Measurements from ENCODE around the gene CCT3. TPM values are rescaled to one million over a fixed set of nuclear protein-coding genes. Genes with fewer than 3 reads are reported as not detected.
"Not testable (repeated sequence)": the region's sequence is repeated elsewhere in the genome, so short reads cannot be mapped to it uniquely, and the experiment has no call there.

The CCT3 gene
- total and polyA plus RNA-seq, 2 donors (not counting 1 experiment from before 2014, with no cell fraction given), result 251 to 397 TPM

DNA sequence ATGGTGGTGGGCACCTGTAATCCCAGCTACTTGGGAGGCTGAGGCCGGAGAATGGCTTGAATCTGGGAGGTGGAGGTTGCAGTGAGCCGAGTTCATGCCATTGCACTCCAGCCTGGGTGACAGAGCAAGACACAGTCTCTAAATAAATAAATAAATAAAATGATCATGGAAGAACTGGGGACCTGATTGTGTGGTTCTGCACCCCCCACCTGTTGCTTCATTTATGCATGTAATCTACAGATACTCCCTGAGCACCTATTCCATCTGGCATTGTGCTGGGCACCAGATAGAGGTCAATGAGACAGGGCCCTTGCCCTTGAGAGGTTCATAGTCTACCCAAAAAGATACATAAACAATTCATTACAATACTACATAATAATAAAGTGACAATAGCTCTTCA lies 19.9 kb upstream of the CCT3 start:
- Histone ChIP-seq H3K27ac (ENCODE audit: insufficient read depth, low read length) (no peak overlapping the region), H4K20me1 (ENCODE audit: control insufficient read depth, extremely low read depth, insufficient read depth, low read length) (no peaks in the 10 kb centered on the region), H3K9ac (ENCODE audit: insufficient read depth, low read length) (no peak overlapping the region), H2AFZ (ENCODE audit: low read length) (no peak overlapping the region), H3K36me3 (ENCODE audit: control insufficient read depth, insufficient read depth, low read length) (no peaks in the 10 kb centered on the region), H3K9me3 (ENCODE audit: control insufficient read depth, insufficient read depth, low read depth, low read length) (no peaks in the 10 kb centered on the region), H3K79me2 (ENCODE audit: control insufficient read depth, insufficient read depth, low read length) (no peaks in the 10 kb centered on the region), H3K4me1 (ENCODE audit: control insufficient read depth, extremely low read depth, insufficient read depth, low read length) (no peaks in the 10 kb centered on the region), H3K4me3 (replicated peaks in 1 of 4; ENCODE audit: control extremely low read depth in 1 of 4, insufficient read depth in 1 of 4, low read depth in 3 of 4, low read length in 4 of 4) (no peak overlapping the region), H3K4me2 (ENCODE audit: extremely low read depth, insufficient read depth, low read length) (no peak overlapping the region), H3K27me3 (ENCODE audit: control insufficient read depth, insufficient read depth, low read length) (peaks cover 23% of the 10 kb centered on the region)
- TF ChIP-seq EZH2 (IDR thresholded peaks at IDR 0.05; ENCODE audit: low read length, missing control alignments), result no peak
- TF ChIP-seq, protein P1, sequence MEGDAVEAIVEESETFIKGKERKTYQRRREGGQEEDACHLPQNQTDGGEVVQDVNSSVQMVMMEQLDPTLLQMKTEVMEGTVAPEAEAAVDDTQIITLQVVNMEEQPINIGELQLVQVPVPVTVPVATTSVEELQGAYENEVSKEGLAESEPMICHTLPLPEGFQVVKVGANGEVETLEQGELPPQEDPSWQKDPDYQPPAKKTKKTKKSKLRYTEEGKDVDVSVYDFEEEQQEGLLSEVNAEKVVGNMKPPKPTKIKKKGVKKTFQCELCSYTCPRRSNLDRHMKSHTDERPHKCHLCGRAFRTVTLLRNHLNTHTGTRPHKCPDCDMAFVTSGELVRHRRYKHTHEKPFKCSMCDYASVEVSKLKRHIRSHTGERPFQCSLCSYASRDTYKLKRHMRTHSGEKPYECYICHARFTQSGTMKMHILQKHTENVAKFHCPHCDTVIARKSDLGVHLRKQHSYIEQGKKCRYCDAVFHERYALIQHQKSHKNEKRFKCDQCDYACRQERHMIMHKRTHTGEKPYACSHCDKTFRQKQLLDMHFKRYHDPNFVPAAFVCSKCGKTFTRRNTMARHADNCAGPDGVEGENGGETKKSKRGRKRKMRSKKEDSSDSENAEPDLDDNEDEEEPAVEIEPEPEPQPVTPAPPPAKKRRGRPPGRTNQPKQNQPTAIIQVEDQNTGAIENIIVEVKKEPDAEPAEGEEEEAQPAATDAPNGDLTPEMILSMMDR (conservative IDR thresholded peaks at IDR 0.05 in 1 of 2, IDR thresholded peaks at IDR 0.05 in 1 of 2; ENCODE audit: low read depth in 1 of 2, low read length in 2 of 2), result no peak
- DNase-seq (ENCODE audit: low read depth in 2 of 2), result no peak

DNA sequence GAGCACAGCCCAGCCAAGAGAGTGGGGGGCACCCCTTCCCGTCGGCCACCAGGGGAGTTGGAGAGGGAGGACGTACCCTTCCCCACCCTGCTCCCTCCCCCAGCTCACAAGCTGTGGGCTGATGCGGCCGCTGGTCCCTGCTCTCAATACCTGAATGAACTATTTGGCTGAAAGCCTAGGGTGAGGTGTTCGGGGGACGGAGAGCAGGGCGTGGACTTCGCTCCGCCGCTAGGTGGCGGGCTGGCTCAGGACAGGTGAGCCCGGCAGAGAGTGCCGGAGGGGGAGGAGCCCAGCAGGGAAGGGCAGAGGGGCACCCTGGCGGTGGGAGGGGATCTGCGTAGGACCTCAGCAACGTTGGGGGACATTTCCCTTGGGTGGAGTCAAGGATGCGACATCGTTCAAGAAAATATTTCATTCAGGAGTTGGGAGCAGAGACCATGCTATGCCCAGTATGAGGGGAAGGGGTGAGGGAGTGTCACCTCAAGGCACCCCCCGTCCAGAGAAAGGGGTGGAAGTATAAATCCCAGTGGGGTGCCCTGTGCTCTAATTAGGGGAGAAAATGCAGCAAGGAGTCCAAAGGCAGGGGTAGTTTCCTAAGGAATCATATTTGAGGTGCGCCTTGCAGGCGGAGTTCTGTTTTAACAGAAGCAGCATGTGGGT lies 18.9 kb upstream of the CCT3 start:
- H3K4me3 ChIP-seq (replicated peaks in 1 of 4; ENCODE audit: control extremely low read depth in 1 of 4, insufficient read depth in 1 of 4, low read depth in 3 of 4, low read length in 4 of 4), result no peak overlapping the region
- TF ChIP-seq, protein P1 (conservative IDR thresholded peaks at IDR 0.05 in 1 of 2, IDR thresholded peaks at IDR 0.05 in 1 of 2; ENCODE audit: low read depth in 1 of 2, low read length in 2 of 2), result peak; percentile 57 to 82
- peak; percentile 34 for TF ChIP-seq EZH2 (IDR thresholded peaks at IDR 0.05; ENCODE audit: low read length, missing control alignments)

DNA sequence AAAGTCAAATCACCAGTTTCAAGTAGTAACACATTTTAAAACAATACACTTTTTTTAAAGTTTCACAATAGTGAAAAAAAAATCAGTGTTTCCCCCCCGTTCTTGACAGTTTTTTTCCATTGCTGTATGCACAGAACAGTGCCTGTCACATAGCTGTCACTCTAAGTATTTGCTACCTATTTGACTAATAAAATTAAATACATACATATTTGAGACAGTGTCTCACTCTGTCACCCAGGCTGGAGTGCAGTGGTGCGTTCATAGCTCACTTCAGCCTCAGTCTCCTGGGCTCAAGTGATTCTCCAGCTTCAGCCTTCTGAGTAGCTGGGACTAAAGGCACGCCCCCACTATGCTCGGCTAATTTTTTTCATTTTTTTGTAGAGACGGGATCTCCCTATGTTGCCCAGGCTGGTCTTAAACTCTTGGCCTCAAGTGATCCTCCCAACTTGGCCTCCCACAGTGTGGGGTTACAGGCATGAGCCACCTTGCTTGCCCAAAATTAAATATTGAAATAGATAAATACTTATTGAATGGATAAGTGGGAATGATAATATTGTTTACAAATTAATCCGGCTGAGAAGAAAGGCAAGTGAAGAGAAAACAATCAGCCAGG lies 18.3 kb upstream of the CCT3 start:
- Histone ChIP-seq H3K9ac (ENCODE audit: insufficient read depth, low read length) (no peak overlapping the region), H3K79me2 (ENCODE audit: control insufficient read depth, insufficient read depth, low read length) (no peaks in the 10 kb centered on the region), H3K9me3 (ENCODE audit: control insufficient read depth, insufficient read depth, low read depth, low read length) (no peaks in the 10 kb centered on the region), H2AFZ (ENCODE audit: low read length) (no peak overlapping the region), H3K4me1 (ENCODE audit: control insufficient read depth, extremely low read depth, insufficient read depth, low read length) (no peaks in the 10 kb centered on the region), H3K27ac (ENCODE audit: insufficient read depth, low read length) (no peak overlapping the region), H3K4me2 (ENCODE audit: extremely low read depth, insufficient read depth, low read length) (no peak overlapping the region), H3K36me3 (ENCODE audit: control insufficient read depth, insufficient read depth, low read length) (no peaks in the 10 kb centered on the region), H3K4me3 (replicated peaks in 1 of 4; ENCODE audit: control extremely low read depth in 1 of 4, insufficient read depth in 1 of 4, low read depth in 3 of 4, low read length in 4 of 4) (no peak overlapping the region), H4K20me1 (ENCODE audit: control insufficient read depth, extremely low read depth, insufficient read depth, low read length) (no peaks in the 10 kb centered on the region), H3K27me3 (ENCODE audit: control insufficient read depth, insufficient read depth, low read length) (peaks cover 28% of the 10 kb centered on the region)
- no peak for TF ChIP-seq EZH2 (IDR thresholded peaks at IDR 0.05; ENCODE audit: low read length, missing control alignments)
- TF ChIP-seq, protein P1 (conservative IDR thresholded peaks at IDR 0.05 in 1 of 2, IDR thresholded peaks at IDR 0.05 in 1 of 2; ENCODE audit: low read depth in 1 of 2, low read length in 2 of 2), result no peak
- no peak for DNase-seq (ENCODE audit: low read depth in 2 of 2)

More for the DNA sequence above, 18.9 kb upstream of the CCT3 start:
- Histone ChIP-seq H3K27me3 (ENCODE audit: control insufficient read depth, insufficient read depth, low read length) (peaks cover 27% of the 10 kb centered on the region), H4K20me1 (ENCODE audit: control insufficient read depth, extremely low read depth, insufficient read depth, low read length) (no peaks in the 10 kb centered on the region), H3K36me3 (ENCODE audit: control insufficient read depth, insufficient read depth, low read length) (no peaks in the 10 kb centered on the region), H3K9ac (ENCODE audit: insufficient read depth, low read length) (no peak overlapping the region), H3K4me2 (ENCODE audit: extremely low read depth, insufficient read depth, low read length) (no peak overlapping the region), H3K27ac (ENCODE audit: insufficient read depth, low read length) (no peak overlapping the region), H3K9me3 (ENCODE audit: control insufficient read depth, insufficient read depth, low read depth, low read length) (no peaks in the 10 kb centered on the region), H3K4me1 (ENCODE audit: control insufficient read depth, extremely low read depth, insufficient read depth, low read length) (no peaks in the 10 kb centered on the region), H3K79me2 (ENCODE audit: control insufficient read depth, insufficient read depth, low read length) (no peaks in the 10 kb centered on the region), H2AFZ (ENCODE audit: low read length) (no peak overlapping the region)
- DNase-seq (ENCODE audit: low read depth in 2 of 2), result no peak

DNA sequence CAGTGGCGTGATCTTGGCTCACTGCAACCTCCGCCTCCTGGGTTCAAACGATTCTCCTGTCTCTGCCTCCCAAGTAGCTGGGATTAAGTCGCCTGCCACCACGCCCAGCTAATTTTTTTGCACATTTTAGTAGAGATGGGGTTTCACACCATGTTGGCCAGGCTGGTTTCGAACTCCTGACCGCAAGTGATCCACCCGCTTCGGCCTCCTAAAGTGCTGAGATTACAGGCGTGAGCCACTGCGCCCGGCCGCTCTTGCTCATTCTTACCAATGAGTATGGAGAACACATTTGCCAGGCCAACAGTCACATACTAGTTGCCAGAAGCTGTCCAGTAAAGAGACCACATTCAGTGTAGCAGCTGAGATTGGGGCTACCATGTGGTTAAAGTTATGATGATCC lies 14.4 kb upstream of the CCT3 start:
- peaks cover 23% of the 10 kb centered on the region for H3K27me3 ChIP-seq (ENCODE audit: control insufficient read depth, insufficient read depth, low read length)
- not testable (repeated sequence) for H3K9me3 ChIP-seq (ENCODE audit: control insufficient read depth, insufficient read depth, low read depth, low read length); DNase-seq (ENCODE audit: low read depth in 2 of 2); H3K4me3 ChIP-seq (replicated peaks in 1 of 4; ENCODE audit: control extremely low read depth in 1 of 4, insufficient read depth in 1 of 4, low read depth in 3 of 4, low read length in 4 of 4); H3K79me2 ChIP-seq (ENCODE audit: control insufficient read depth, insufficient read depth, low read length); H3K9ac ChIP-seq (ENCODE audit: insufficient read depth, low read length); H3K4me2 ChIP-seq (ENCODE audit: extremely low read depth, insufficient read depth, low read length); H3K27ac ChIP-seq (ENCODE audit: insufficient read depth, low read length); H2AFZ ChIP-seq (ENCODE audit: low read length); H3K4me1 ChIP-seq (ENCODE audit: control insufficient read depth, extremely low read depth, insufficient read depth, low read length); H3K36me3 ChIP-seq (ENCODE audit: control insufficient read depth, insufficient read depth, low read length); H4K20me1 ChIP-seq (ENCODE audit: control insufficient read depth, extremely low read depth, insufficient read depth, low read length)

Data from fibroblast of lung (primary cell).